ENCODE data around the gene CCDC3. TPM values are rescaled to one million over a fixed set of nuclear protein-coding genes. Genes with fewer than 3 reads are reported as not detected.

Gene CCDC3
- not detected in 2 replicates for total RNA-seq (2014; rRNA removed; shearing (Covaris generic))
- polyA plus RNA-seq (2016; fragmentation: Nextera tagmentation; extraction: Ambion mirVana), result not detected in 2 replicates

DNA sequence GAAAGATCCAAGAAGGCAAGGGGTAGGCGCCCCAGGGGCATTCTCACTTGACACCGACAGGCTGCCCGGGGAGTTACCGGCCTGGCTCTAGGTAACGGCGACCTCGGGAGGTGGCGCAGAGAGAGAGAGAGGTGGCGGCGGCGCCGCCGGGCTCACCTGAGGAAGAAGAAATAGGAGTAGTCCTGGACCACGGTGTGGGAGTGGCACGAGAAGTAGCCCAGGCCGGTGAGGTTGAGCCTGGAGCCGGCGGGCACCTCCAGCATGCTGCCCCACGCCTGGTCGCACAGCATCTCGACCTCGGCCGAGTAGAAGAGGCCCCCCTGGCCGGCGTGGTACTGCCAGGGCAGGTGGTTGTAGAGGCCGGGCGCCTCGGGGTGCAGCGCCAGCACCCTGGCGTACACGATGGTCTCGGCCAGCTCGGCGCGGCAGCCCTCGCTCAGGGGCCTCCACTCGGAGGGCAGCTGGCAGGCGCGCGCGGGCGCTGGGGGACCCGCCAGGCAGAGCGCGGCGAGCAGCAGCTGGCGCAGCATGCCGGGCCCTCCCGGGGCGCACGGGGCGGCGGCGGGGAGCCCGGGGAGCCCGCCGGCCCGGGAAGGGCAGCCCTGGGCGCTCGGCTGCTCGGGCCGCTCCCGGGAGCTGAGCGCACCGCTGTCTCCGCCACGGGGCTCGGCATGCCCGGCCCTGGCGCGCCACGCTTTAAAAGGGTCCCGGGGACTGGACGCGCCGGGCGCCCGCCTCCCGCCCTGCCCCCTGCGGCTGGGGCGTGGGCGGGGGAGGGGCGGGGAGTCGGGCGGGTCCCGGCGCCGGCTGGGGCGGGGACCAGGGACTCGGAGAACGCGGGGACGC lies at the start of gene CCDC3:
TSS of gene CCDC3 (minus strand) at position 673 of the 846 bp plus-strand sequence. CDS start at position 530, 143 bp downstream.
- H2AFZ ChIP-seq, result no peak within 1 kb of the TSS
- H3K27ac ChIP-seq, result no peak within 1 kb of the TSS
- no peaks in the 10 kb centered on the region for H3K9me2 ChIP-seq (ENCODE audit: insufficient read depth)
- no peaks in the 10 kb centered on the region for H3F3A ChIP-seq (ENCODE audit: insufficient read depth)
- H3K27me3 ChIP-seq (replicated peaks; ENCODE audit: insufficient read depth), result peaks cover 25% of the 10 kb centered on the region
- WGBS, 2 experiments (ENCODE audit: low coverage in 1 of 2, low lambda C conversion rate in 2 of 2, missing lambda C conversion rate in 2 of 2), result 2% methylated on average over 49 to 67 of the region's 93 CpGs
- no peak within 1 kb of the TSS for H3K4me3 ChIP-seq
- H3K4me2 ChIP-seq (ENCODE audit: unreplicated experiment), result no peak within 1 kb of the TSS
- no peaks in the 10 kb centered on the region for H4K20me1 ChIP-seq (ENCODE audit: insufficient read depth)
- in situ Hi-C loops (cut with MboI), result no loop called here
- no peak within 1 kb of the TSS for H3K9ac ChIP-seq
- peak; percentile 5 for DNase-seq
- no peaks in the 10 kb centered on the region for H3K9me3 ChIP-seq (ENCODE audit: low read depth)
- no peaks in the 10 kb centered on the region for H3K79me2 ChIP-seq (ENCODE audit: insufficient read depth)
- H3K36me3 ChIP-seq (ENCODE audit: low read depth), result no peaks in the 10 kb centered on the region
- no peak for TF ChIP-seq EZH2phosphoT487 (IDR thresholded peaks at IDR 0.05; ENCODE audit: insufficient read depth, low read depth)
- TF ChIP-seq EZH2 (IDR thresholded peaks at IDR 0.05; ENCODE audit: insufficient read depth, poor library complexity, severe bottlenecking), result peak; percentile 24
- H3K4me1 ChIP-seq (ENCODE audit: insufficient read depth), result no peaks in the 10 kb centered on the region

DNA sequence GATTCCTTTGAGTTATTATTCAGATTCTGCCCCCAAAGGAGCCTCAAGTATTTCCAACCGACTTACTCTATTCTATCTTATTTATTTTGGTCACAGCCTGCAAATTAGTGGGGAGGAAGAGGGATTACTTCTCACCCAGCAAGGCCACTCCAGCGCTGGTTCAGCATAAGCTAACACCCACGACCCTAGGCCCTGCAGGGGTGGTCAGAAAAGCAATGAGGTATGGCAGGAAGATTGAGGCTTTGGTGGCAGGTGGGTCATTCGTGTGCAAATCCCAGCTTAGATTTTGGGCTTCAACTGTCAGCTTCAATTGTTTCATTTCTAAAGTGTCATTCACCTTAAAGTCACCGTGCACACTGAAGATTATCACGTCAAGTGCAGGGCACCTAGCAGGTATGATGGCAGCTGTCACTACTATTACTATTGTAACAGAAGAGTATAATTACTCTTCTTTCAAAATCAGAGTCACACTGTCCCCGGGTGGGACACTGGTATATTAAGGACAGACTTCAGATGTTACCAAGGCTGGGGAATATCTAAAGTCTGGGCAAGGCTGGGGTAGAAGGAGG lies 49.7 kb upstream of the CCDC3 start:
- Histone ChIP-seq H3K79me2 (ENCODE audit: insufficient read depth) (no peaks in the 10 kb centered on the region), H3K9ac (no peak overlapping the region), H4K20me1 (ENCODE audit: insufficient read depth) (no peaks in the 10 kb centered on the region), H3K4me1 (ENCODE audit: insufficient read depth) (no peaks in the 10 kb centered on the region), H3K27ac (no peak overlapping the region), H3K27me3 (replicated peaks; ENCODE audit: insufficient read depth) (no peaks in the 10 kb centered on the region), H3K36me3 (ENCODE audit: low read depth) (no peaks in the 10 kb centered on the region), H2AFZ (no peak overlapping the region), H3K9me2 (ENCODE audit: insufficient read depth) (no peaks in the 10 kb centered on the region), H3F3A (ENCODE audit: insufficient read depth) (no peaks in the 10 kb centered on the region), H3K9me3 (ENCODE audit: low read depth) (no peaks in the 10 kb centered on the region), H3K4me3 (no peak overlapping the region), H3K4me2 (ENCODE audit: unreplicated experiment) (no peak overlapping the region)
- WGBS, 2 experiments (ENCODE audit: low coverage in 1 of 2, low lambda C conversion rate in 2 of 2, missing lambda C conversion rate in 2 of 2), result 41 to 47% methylated on average over 7 of the region's 7 CpGs
- TF ChIP-seq EZH2phosphoT487 (IDR thresholded peaks at IDR 0.05; ENCODE audit: insufficient read depth, low read depth) (no peak), EZH2 (IDR thresholded peaks at IDR 0.05; ENCODE audit: insufficient read depth, poor library complexity, severe bottlenecking) (no peak)
- in situ Hi-C loops (cut with MboI), result no loop called here
- DNase-seq, result no peak

GRCh38 chr10:13049774-13050420 lies 48.4 kb upstream of the CCDC3 start:
- Histone ChIP-seq H3K9ac (no peak overlapping the region), H3K27ac (no peak overlapping the region), H3K79me2 (ENCODE audit: insufficient read depth) (no peaks in the 10 kb centered on the region), H3K27me3 (replicated peaks; ENCODE audit: insufficient read depth) (no peaks in the 10 kb centered on the region), H3K4me1 (ENCODE audit: insufficient read depth) (no peaks in the 10 kb centered on the region), H4K20me1 (ENCODE audit: insufficient read depth) (no peaks in the 10 kb centered on the region), H3K4me2 (ENCODE audit: unreplicated experiment) (no peak overlapping the region), H3K9me3 (ENCODE audit: low read depth) (no peaks in the 10 kb centered on the region), H3K36me3 (ENCODE audit: low read depth) (no peaks in the 10 kb centered on the region), H3K9me2 (ENCODE audit: insufficient read depth) (no peaks in the 10 kb centered on the region), H3K4me3 (no peak overlapping the region), H2AFZ (no peak overlapping the region), H3F3A (ENCODE audit: insufficient read depth) (no peaks in the 10 kb centered on the region)
- WGBS, 2 experiments (ENCODE audit: low coverage in 1 of 2, low lambda C conversion rate in 2 of 2, missing lambda C conversion rate in 2 of 2), result 39 to 40% methylated on average over 6 of the region's 6 CpGs
- no peak for DNase-seq
- in situ Hi-C loops (cut with MboI), result no loop called here
- TF ChIP-seq EZH2 (IDR thresholded peaks at IDR 0.05; ENCODE audit: insufficient read depth, poor library complexity, severe bottlenecking) (no peak), EZH2phosphoT487 (IDR thresholded peaks at IDR 0.05; ENCODE audit: insufficient read depth, low read depth) (no peak)

- WGBS, 2 experiments (ENCODE audit: low coverage in 1 of 2, low lambda C conversion rate in 2 of 2, missing lambda C conversion rate in 2 of 2), result 26 to 29% methylated on average over 3 of the region's 3 CpGs
- no peaks in the 10 kb centered on the region for H4K20me1 ChIP-seq (ENCODE audit: insufficient read depth)
Observed at GRCh38 chr10:13048762-13049161, 47.2 kb upstream of the CCDC3 start.

More at GRCh38 chr10:13048762-13049161, 47.2 kb upstream of the CCDC3 start:
- Histone ChIP-seq H3K4me1 (ENCODE audit: insufficient read depth) (no peaks in the 10 kb centered on the region), H3K9me2 (ENCODE audit: insufficient read depth) (no peaks in the 10 kb centered on the region), H2AFZ (no peak overlapping the region), H3K79me2 (ENCODE audit: insufficient read depth) (no peaks in the 10 kb centered on the region), H3K36me3 (ENCODE audit: low read depth) (no peaks in the 10 kb centered on the region), H3K4me3 (no peak overlapping the region), H3K4me2 (ENCODE audit: unreplicated experiment) (no peak overlapping the region), H3K27me3 (replicated peaks; ENCODE audit: insufficient read depth) (no peaks in the 10 kb centered on the region), H3F3A (ENCODE audit: insufficient read depth) (no peaks in the 10 kb centered on the region), H3K27ac (no peak overlapping the region), H3K9me3 (ENCODE audit: low read depth) (no peaks in the 10 kb centered on the region), H3K9ac (no peak overlapping the region)
- in situ Hi-C loops (cut with MboI), result no loop called here
- DNase-seq, result peak; percentile 2
- no peak for TF ChIP-seq EZH2 (IDR thresholded peaks at IDR 0.05; ENCODE audit: insufficient read depth, poor library complexity, severe bottlenecking)
- TF ChIP-seq EZH2phosphoT487 (IDR thresholded peaks at IDR 0.05; ENCODE audit: insufficient read depth, low read depth), result no peak
